Caco-2 (cell line): ENCODE results near the gene PTPRN2. TPM values are rescaled to one million over a fixed set of nuclear protein-coding genes. Genes with fewer than 3 reads are reported as not detected.

Experiments used
- BruUV-seq: library from RNA; stranded (reverse); fragments of 400-500 nt; replicated peaks from 2 replicates; lab custom pipeline; 2021; lab: Mats Ljungman, UMichigan
- CTCF ChIA-PET: fragments of 300-600 bp; sonication (Branson Sonifier 250); formaldehyde crosslinking; loops from one replicate; lab custom pipeline; 2022; ENCODE audit warnings: antibody characterized with exemption; lab: Charles Lee
- POLR2A ChIA-PET: fragments of 300-600 bp; sonication (Branson Sonifier 250); formaldehyde crosslinking; loops from one replicate; lab custom pipeline; 2022; ENCODE audit warnings: antibody characterized with exemption; lab: Charles Lee
- DNase-seq, 2 experiments: peaks; one replicate each; pipeline versions ENCODE4 v3.0.0 to v3.0.0-alpha.2; 2020 to 2022
- H3K27me3 ChIP-seq: replicated peaks from 2 replicates; pipeline ENCODE4 v1.6.0; 2011; ENCODE audit warnings: low read length; ENCODE audit not compliant: control insufficient read depth, insufficient read depth
- H3K36me3 ChIP-seq: 2 replicates; pipeline ENCODE4 v1.5.1; 2011; ENCODE audit warnings: low read length; ENCODE audit not compliant: control insufficient read depth, insufficient read depth
- H3K4me1 ChIP-seq: fragments of 250-450 bp; sonication (Bioruptor Pico); 2 replicates; pipeline ENCODE4 v1.5.1; 2020; ENCODE audit warnings: mild to moderate bottlenecking
- H3K4me3 ChIP-seq: 2 replicates; pipeline ENCODE4 v1.5.1; 2011; ENCODE audit warnings: low read depth, mild to moderate bottlenecking, control low read depth, low read length
- H3K9me3 ChIP-seq: fragments of 250-450 bp; sonication (Bioruptor Pico); 2 replicates; pipeline ENCODE4 v1.5.1; 2020; ENCODE audit warnings: mild to moderate bottlenecking, moderate library complexity
- H3K27ac Mint-ChIP-seq: one replicate; pipeline ENCODE4 v1.8.0; 2022; ENCODE audit warnings: mixed read lengths; ENCODE audit not compliant: unreplicated experiment
- H3K27me3 Mint-ChIP-seq: one replicate; pipeline ENCODE4 v1.8.0; 2022; ENCODE audit warnings: mixed read lengths; ENCODE audit not compliant: insufficient read depth, unreplicated experiment
- H3K36me3 Mint-ChIP-seq: one replicate; pipeline ENCODE4 v1.8.0; 2022; ENCODE audit warnings: mild to moderate bottlenecking, mixed read lengths; ENCODE audit not compliant: insufficient read depth, unreplicated experiment
- H3K4me1 Mint-ChIP-seq: one replicate; pipeline ENCODE4 v1.8.0; 2022; ENCODE audit warnings: low read depth, mixed read lengths; ENCODE audit not compliant: unreplicated experiment
- H3K4me3 Mint-ChIP-seq: one replicate; pipeline ENCODE4 v1.8.0; 2022; ENCODE audit warnings: mild to moderate bottlenecking, moderate library complexity, mixed read lengths; ENCODE audit not compliant: unreplicated experiment
- H3K9me3 Mint-ChIP-seq: one replicate; pipeline ENCODE4 v1.8.0; 2022; ENCODE audit warnings: mixed read lengths; ENCODE audit not compliant: unreplicated experiment
- intact Hi-C: fragments of 100-400 bp; cut with micrococcal nuclease; formaldehyde crosslinking; loops from one replicate; pipeline ENCODE4 v1.10.0; 2022; ENCODE audit not compliant: unreplicated experiment
- total RNA-seq: library from RNA; stranded (reverse); gene quantifications from 2 replicates; pipeline ENCODE4 v1.2.3, GENCODE V29; 2022
- TF ChIP-seq, protein P1 (sequence below), 2 experiments: fragments of 200-600 bp in 1 of 2; IDR thresholded peaks; 1 replicate in 1 of 2; 2 replicates in 1 of 2; pipeline versions ENCODE4 v1.5.1 to v1.8.0; 2011 to 2022; ENCODE audit warnings: antibody characterized with exemption in 1 of 2, control low read depth in 1 of 2, inconsistent platforms in 1 of 2, low read depth in 1 of 2, low read length in 1 of 2, mild to moderate bottlenecking in 1 of 2, moderate library complexity in 1 of 2; ENCODE audit not compliant: insufficient read depth in 1 of 2, severe bottlenecking in 1 of 2, unreplicated experiment in 1 of 2

The PTPRN2 gene
- total RNA-seq, 1 experiment from 2014 or later = 1.4 TPM

DNA sequence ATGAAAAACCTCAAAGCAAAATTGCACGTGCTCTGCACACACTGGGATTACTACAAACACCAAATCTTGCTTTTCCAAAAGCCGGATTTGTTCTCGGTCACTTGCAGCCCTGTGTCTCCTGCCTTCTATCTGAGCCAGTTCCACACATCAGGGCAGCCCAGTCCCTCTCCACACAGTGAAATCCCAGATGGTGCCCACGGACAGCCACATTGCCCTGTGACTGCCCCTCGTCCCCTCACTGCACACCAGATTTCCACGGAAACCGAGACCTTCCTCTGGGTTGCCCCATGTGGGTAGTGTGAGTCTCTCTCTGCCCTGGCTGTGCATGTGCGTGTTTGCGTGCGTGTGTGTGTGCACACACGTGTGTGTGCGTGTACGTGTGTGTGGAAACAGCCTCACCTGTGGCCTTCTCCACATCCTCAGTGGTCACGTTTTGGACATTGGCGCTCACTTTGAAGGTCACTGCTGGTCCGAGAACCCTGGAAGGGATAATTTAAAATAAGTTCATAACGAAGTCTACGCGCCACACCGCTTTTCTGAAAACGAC, 506.7 kb downstream of the PTPRN2 start:
- no TSS peak for BruUV-seq
- no peaks in the 10 kb centered on the region for H3K36me3 ChIP-seq
- peak in 1 of 2 experiments; percentile 9 for DNase-seq
- Mint-ChIP-seq H3K4me1 (no peaks in the 10 kb centered on the region), H3K36me3 (no peaks in the 10 kb centered on the region), H3K27ac (no peak overlapping the region), H3K9me3 (peaks cover 16% of the 10 kb centered on the region), H3K27me3 (no peaks in the 10 kb centered on the region), H3K4me3 (no peak overlapping the region)
- TF ChIP-seq, protein P1, sequence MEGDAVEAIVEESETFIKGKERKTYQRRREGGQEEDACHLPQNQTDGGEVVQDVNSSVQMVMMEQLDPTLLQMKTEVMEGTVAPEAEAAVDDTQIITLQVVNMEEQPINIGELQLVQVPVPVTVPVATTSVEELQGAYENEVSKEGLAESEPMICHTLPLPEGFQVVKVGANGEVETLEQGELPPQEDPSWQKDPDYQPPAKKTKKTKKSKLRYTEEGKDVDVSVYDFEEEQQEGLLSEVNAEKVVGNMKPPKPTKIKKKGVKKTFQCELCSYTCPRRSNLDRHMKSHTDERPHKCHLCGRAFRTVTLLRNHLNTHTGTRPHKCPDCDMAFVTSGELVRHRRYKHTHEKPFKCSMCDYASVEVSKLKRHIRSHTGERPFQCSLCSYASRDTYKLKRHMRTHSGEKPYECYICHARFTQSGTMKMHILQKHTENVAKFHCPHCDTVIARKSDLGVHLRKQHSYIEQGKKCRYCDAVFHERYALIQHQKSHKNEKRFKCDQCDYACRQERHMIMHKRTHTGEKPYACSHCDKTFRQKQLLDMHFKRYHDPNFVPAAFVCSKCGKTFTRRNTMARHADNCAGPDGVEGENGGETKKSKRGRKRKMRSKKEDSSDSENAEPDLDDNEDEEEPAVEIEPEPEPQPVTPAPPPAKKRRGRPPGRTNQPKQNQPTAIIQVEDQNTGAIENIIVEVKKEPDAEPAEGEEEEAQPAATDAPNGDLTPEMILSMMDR (IDR thresholded peaks at IDR 0.05; ENCODE audit: insufficient read depth in 1 of 2, low read depth in 1 of 2, low read length in 1 of 2, severe bottlenecking in 1 of 2, unreplicated experiment in 1 of 2) = no peak
- no peak overlapping the region for H3K4me3 ChIP-seq
- CTCF ChIA-PET = no interaction called here
- POLR2A ChIA-PET = no interaction called here
- H3K27me3 ChIP-seq = no peaks in the 10 kb centered on the region
- intact Hi-C loops = no loop called here
- peaks cover 1% of the 10 kb centered on the region; the same call in 1 of the 2 replicates for H3K9me3 ChIP-seq
- no peaks in the 10 kb centered on the region for H3K4me1 ChIP-seq

DNA sequence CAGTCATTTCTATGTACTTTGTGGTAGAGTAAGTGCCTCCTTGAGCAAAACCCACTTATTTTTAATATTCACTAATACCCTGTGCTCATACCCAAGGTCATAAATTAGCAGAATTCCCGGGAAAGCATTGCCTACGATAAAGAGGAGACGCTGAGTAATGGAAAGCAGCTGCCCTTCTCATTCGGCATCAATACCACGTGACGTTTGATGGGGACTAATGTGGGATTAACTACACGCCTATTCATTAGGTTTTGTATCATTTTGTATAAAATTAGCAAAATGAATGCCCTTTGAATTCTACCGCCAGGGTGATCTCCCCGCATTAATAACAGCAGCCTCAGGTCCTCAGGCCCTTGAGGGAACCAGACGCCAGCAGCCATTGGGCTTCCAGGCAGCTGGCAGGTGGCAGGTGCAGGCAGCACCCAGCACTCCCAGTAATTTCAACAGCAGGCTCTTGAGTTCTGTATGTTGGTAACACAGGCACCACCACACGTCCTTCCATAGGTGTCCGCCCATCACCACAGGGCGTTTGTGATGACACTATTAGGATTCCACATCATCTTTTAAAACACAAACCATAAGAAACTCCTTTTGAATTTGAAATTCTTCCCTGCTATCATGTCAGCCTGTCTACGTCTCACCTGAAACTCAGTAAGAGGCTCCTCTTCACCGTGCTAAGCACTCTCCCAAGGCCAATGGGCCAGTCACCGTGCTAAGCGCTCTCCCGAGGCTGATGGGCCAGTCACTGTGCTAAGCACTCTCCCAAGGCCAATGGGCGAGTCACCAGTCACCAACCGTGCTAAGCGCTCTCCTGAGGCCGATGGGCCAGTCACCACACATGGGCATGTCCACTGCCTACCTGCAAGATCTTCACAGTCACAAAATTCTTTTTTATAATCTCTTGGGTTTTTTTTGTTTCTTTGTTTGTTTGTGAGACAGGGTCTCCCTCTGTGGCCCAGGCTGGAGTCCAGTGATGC, 509.4 kb downstream of the PTPRN2 start:
- no peaks in the 10 kb centered on the region for H3K36me3 ChIP-seq
- H3K27me3 ChIP-seq = no peaks in the 10 kb centered on the region
- H3K27me3 Mint-ChIP-seq = no peaks in the 10 kb centered on the region
- ChIA-PET POLR2A (no interaction called here), CTCF (no interaction called here)
- no peaks in the 10 kb centered on the region for H3K9me3 Mint-ChIP-seq
- H3K27ac Mint-ChIP-seq = no peak overlapping the region
- no peaks in the 10 kb centered on the region for H3K4me1 ChIP-seq
- H3K9me3 ChIP-seq = no peaks in the 10 kb centered on the region
- TF ChIP-seq, protein P1 (IDR thresholded peaks at IDR 0.05; ENCODE audit: insufficient read depth in 1 of 2, low read depth in 1 of 2, low read length in 1 of 2, severe bottlenecking in 1 of 2, unreplicated experiment in 1 of 2) = no peak
- H3K36me3 Mint-ChIP-seq = no peaks in the 10 kb centered on the region
- no peaks in the 10 kb centered on the region for H3K4me1 Mint-ChIP-seq
- no peak overlapping the region for H3K4me3 Mint-ChIP-seq
- intact Hi-C loops = no loop called here
- BruUV-seq = no TSS peak
- no peak overlapping the region for H3K4me3 ChIP-seq
- DNase-seq = peak in 1 of 2 experiments; percentile 7

DNA sequence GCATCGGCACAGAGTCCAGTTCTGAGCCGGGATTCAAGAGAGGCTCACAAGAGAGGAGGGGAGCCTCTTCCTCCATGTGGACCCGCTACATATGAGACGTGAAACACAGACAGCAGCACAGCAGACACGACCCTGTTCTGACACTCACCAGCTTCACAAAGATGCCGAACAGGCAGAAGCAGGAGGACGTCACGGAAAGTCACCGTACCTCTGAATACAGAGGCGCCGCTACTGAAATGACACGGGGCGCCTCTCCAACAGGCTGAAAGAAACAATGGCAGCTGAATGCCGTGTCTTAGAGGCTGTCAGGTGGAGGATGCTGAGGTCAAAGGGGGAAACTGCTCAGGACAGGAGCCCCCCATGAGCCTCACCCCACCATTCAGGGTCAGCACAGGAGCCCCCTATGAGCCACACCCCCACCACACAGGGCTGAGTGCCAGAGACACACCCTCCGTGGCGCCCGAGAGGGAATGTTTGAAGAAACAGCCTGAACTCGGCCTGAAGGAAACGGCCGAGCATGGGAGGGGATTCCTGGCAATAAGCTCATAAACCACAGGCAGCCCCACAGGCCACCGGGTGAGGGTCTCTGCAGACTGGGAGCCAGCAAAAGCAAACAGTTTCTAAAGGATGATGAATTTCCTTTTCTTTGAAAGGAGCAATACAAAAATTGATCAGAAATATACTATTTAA, 510.3 kb downstream of the PTPRN2 start:
- Histone ChIP-seq H3K27me3 (no peaks in the 10 kb centered on the region), H3K4me3 (no peak overlapping the region), H3K36me3 (no peaks in the 10 kb centered on the region), H3K9me3 (no peaks in the 10 kb centered on the region), H3K4me1 (no peaks in the 10 kb centered on the region)
- TF ChIP-seq, protein P1 (IDR thresholded peaks at IDR 0.05; ENCODE audit: insufficient read depth in 1 of 2, low read depth in 1 of 2, low read length in 1 of 2, severe bottlenecking in 1 of 2, unreplicated experiment in 1 of 2) = no peak
- H3K27ac Mint-ChIP-seq = no peak overlapping the region
- H3K27me3 Mint-ChIP-seq = no peaks in the 10 kb centered on the region
- no peaks in the 10 kb centered on the region for H3K9me3 Mint-ChIP-seq
- no peak for DNase-seq
- no peaks in the 10 kb centered on the region for H3K4me1 Mint-ChIP-seq
- no peak overlapping the region for H3K4me3 Mint-ChIP-seq
- intact Hi-C loops = no loop called here
- BruUV-seq = no TSS peak
- ChIA-PET POLR2A (no interaction called here), CTCF (no interaction called here)
- no peaks in the 10 kb centered on the region for H3K36me3 Mint-ChIP-seq
